Measurements from ENCODE around the gene LGALS8.

The LGALS8 gene

GRCh38 chr1:236494082-236494481 lies 29.7 kb upstream of the LGALS8 start (continued):
- TF ChIP-seq TOX (CRISPR knock-in tag; IDR thresholded peaks at IDR 0.05; ENCODE audit: borderline replicate concordance): no peak
- TF ChIP-seq RARB (CRISPR knock-in tag; IDR thresholded peaks at IDR 0.05): no peak
- TF ChIP-seq CSRNP3 (CRISPR knock-in tag; IDR thresholded peaks at IDR 0.05): no peak
- TF ChIP-seq ZC3H10 (CRISPR knock-in tag; IDR thresholded peaks at IDR 0.05): no peak
- no peak for TF ChIP-seq ISL1 (CRISPR knock-in tag; IDR thresholded peaks at IDR 0.05)
- TF ChIP-seq ARNTL (CRISPR knock-in tag; IDR thresholded peaks at IDR 0.05; ENCODE audit: borderline replicate concordance, low read depth): no peak
- TF ChIP-seq SNAI2 (CRISPR knock-in tag; IDR thresholded peaks at IDR 0.05): no peak
- no peak for TF ChIP-seq GLIS3 (CRISPR knock-in tag; IDR thresholded peaks at IDR 0.05)

- TF ChIP-seq ESRRG (CRISPR knock-in tag; IDR thresholded peaks at IDR 0.05): no peak
- TF ChIP-seq ZNF70 (CRISPR knock-in tag; IDR thresholded peaks at IDR 0.05): no peak
- no peak for TF ChIP-seq GLIS3 (CRISPR knock-in tag; IDR thresholded peaks at IDR 0.05)
- no peak for ATAC-seq
Observed at GRCh38 chr1:236494586-236495466, 29.0 kb upstream of the LGALS8 start.

- no peak for ATAC-seq
- no peak for TF ChIP-seq RARB (CRISPR knock-in tag; IDR thresholded peaks at IDR 0.05)
- no peak for TF ChIP-seq GLIS3 (CRISPR knock-in tag; IDR thresholded peaks at IDR 0.05)
- TF ChIP-seq ZNF70 (CRISPR knock-in tag; IDR thresholded peaks at IDR 0.05): no peak
- no peak for TF ChIP-seq OSR1 (CRISPR knock-in tag; IDR thresholded peaks at IDR 0.05)
- TF ChIP-seq TOX (CRISPR knock-in tag; IDR thresholded peaks at IDR 0.05; ENCODE audit: borderline replicate concordance): no peak
- no peak for TF ChIP-seq ESRRG (CRISPR knock-in tag; IDR thresholded peaks at IDR 0.05)
- no peak for TF ChIP-seq CSDC2 (CRISPR knock-in tag; IDR thresholded peaks at IDR 0.05)
- TF ChIP-seq ISL1 (CRISPR knock-in tag; IDR thresholded peaks at IDR 0.05): no peak
Observed at GRCh38 chr1:236495467-236496112, 28.2 kb upstream of the LGALS8 start.

- no peak for ATAC-seq
- TF ChIP-seq PATZ1 (CRISPR knock-in tag; IDR thresholded peaks at IDR 0.05; ENCODE audit: borderline replicate concordance) (no peak), ZNF8 (CRISPR knock-in tag; IDR thresholded peaks at IDR 0.05) (no peak), SNAI2 (CRISPR knock-in tag; IDR thresholded peaks at IDR 0.05) (no peak), OSR1 (CRISPR knock-in tag; IDR thresholded peaks at IDR 0.05) (no peak), CSRNP3 (CRISPR knock-in tag; IDR thresholded peaks at IDR 0.05) (no peak), ZNF565 (CRISPR knock-in tag; conservative IDR thresholded peaks at IDR 0.05; ENCODE audit: low read depth) (no peak), ESRRG (CRISPR knock-in tag; IDR thresholded peaks at IDR 0.05) (no peak), CREB5 (CRISPR knock-in tag; IDR thresholded peaks at IDR 0.05; ENCODE audit: low read depth) (no peak), TSHZ2 (CRISPR knock-in tag; IDR thresholded peaks at IDR 0.05) (no peak), BACH2 (CRISPR knock-in tag; IDR thresholded peaks at IDR 0.05; ENCODE audit: borderline replicate concordance) (no peak), TCF4 (CRISPR knock-in tag; IDR thresholded peaks at IDR 0.05; ENCODE audit: borderline replicate concordance) (no peak), RARB (CRISPR knock-in tag; IDR thresholded peaks at IDR 0.05) (no peak)
Observed at GRCh38 chr1:236497908-236498307, 25.9 kb upstream of the LGALS8 start.
